ENCODE data around the gene KCNQ2. TPM values are rescaled to one million over a fixed set of nuclear protein-coding genes. Genes with fewer than 3 reads are reported as not detected.

Gene KCNQ2
- total and polyA plus RNA-seq, 12 donors = 0.69 to 81.6 (median 10.3) TPM; not detected in 3

- TF ChIP-seq CTCF (IDR thresholded peaks at IDR 0.05) = no peak
- no peak for TF ChIP-seq POLR2A (IDR thresholded peaks at IDR 0.05)
- no peaks in the 10 kb centered on the region for H3K27me3 ChIP-seq
- H3K36me3 ChIP-seq (replicated peaks in 1 of 2) = no peaks in the 10 kb centered on the region
- no peaks in the 10 kb centered on the region for H3K9me3 ChIP-seq (replicated peaks in 1 of 3)
- H3K4me1 ChIP-seq (replicated peaks in 1 of 2) = no peaks in the 10 kb centered on the region
- no peak overlapping the region for H3K4me3 ChIP-seq
- intact Hi-C loops (cut with DNase I) = no loop called here
- H3K27ac ChIP-seq = no peak overlapping the region
- WGBS, 4 donors = 77 to 85% (median 82%) methylated on average over 9 to 15 of the region's 15 CpGs
- no peak for DNase-seq
Measured at GRCh38 chr20:63439866-63440265, 32.6 kb downstream of the KCNQ2 start.

GRCh38 chr20:63438121-63438520, 34.3 kb downstream of the KCNQ2 start:
- no peaks in the 10 kb centered on the region for H3K9me3 ChIP-seq (replicated peaks in 1 of 3)
- 57 to 90% (median 75%) methylated on average over 2 to 12 of the region's 12 CpGs for WGBS, 4 donors
- no peaks in the 10 kb centered on the region for H3K27me3 ChIP-seq
- DNase-seq = no peak
- H3K36me3 ChIP-seq (replicated peaks in 1 of 2) = no peaks in the 10 kb centered on the region
- H3K4me3 ChIP-seq = no peak overlapping the region
- TF ChIP-seq POLR2A (IDR thresholded peaks at IDR 0.05) = no peak
- no peak for TF ChIP-seq CTCF (IDR thresholded peaks at IDR 0.05)
- H3K4me1 ChIP-seq (replicated peaks in 1 of 2) = no peaks in the 10 kb centered on the region
- intact Hi-C loops (cut with DNase I) = no loop called here
- H3K27ac ChIP-seq = no peak overlapping the region

- 49 to 60% (median 59%) methylated on average over 9 of the region's 9 CpGs for WGBS, 4 donors
- H3K4me1 ChIP-seq (replicated peaks in 1 of 2) = no peaks in the 10 kb centered on the region
- no peaks in the 10 kb centered on the region for H3K27me3 ChIP-seq
- no peak overlapping the region for H3K4me3 ChIP-seq
- TF ChIP-seq CTCF (IDR thresholded peaks at IDR 0.05) (no peak), POLR2A (IDR thresholded peaks at IDR 0.05) (no peak)
- H3K27ac ChIP-seq = no peak overlapping the region
- H3K9me3 ChIP-seq (replicated peaks in 1 of 3) = no peaks in the 10 kb centered on the region
- DNase-seq = no peak
- intact Hi-C loops (cut with DNase I) = no loop called here
- no peaks in the 10 kb centered on the region for H3K36me3 ChIP-seq (replicated peaks in 1 of 2)
Measured at GRCh38 chr20:63435552-63435951, 36.9 kb downstream of the KCNQ2 start.

DNA sequence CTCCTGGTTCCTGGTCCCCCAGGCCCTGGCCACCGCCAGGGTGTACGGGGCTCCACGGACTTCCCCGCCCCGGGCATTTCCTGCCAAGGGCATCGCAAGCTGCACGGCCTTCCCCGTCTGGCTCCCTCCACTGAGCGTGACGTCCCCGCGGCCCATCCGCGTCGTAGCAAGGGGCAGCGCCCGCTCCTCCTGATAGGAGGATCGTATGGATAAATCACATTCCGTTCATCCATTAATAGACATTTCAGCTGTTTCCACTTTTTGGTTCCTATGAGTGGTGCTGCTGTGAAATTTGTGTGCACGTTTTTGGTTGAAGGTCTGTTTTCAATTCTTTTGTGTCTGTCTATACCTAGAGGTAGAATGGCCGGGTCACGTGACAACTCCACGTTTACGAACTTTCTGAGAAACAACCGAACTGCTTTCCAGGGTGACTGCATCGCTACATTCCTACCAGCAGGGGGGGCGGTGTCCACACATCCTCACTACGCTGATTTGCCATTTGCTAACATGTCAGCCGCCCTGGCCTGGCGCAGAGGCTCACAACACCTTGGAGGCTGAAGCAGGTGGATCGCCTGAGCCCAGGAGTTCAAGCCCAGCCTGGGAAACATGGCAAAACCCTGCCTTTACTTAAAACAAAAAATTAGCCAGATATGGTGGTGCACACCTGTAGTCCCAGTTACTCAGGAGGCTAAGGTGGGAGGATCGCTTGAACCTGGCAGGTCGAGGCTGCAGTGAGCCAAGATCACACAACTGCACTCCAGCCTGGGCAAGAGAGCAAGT, 37.7 kb downstream of the KCNQ2 start:
- DNase-seq = peak in 5 of 7 donors; percentile 25 to 86 (median 55)
- 41 to 53% (median 45%) methylated on average over 24 to 33 of the region's 33 CpGs for WGBS, 4 donors
- no peak overlapping the region for H3K27ac ChIP-seq
- no peak overlapping the region for H3K4me3 ChIP-seq
- H3K4me1 ChIP-seq (replicated peaks in 1 of 2) = no peaks in the 10 kb centered on the region
- TF ChIP-seq CTCF (IDR thresholded peaks at IDR 0.05) = peak; percentile 55 to 82 (median 70)
- no peak for TF ChIP-seq POLR2A (IDR thresholded peaks at IDR 0.05)
- no peaks in the 10 kb centered on the region for H3K27me3 ChIP-seq
- H3K9me3 ChIP-seq (replicated peaks in 1 of 3) = no peaks in the 10 kb centered on the region
- H3K36me3 ChIP-seq (replicated peaks in 1 of 2) = no peaks in the 10 kb centered on the region
- intact Hi-C loops (cut with DNase I) = no loop called here

Data from adrenal gland (tissue), 12 donors.